NCI-H1417 (cell line): ENCODE measurements around the gene RPL15.

Experiments
- DNase-seq, 3 experiments: peaks; one replicate each; lab custom pipeline; 2025; lab: John Stamatoyannopoulos, UW

Gene RPL15

GRCh38 chr3:23928524-23928923 is 11.6 kb downstream of the RPL15 start:
- no peak for DNase-seq

GRCh38 chr3:23931597-23931996 is 14.7 kb downstream of the RPL15 start:
- no peak for DNase-seq

GRCh38 chr3:23932571-23932970 is 15.6 kb downstream of the RPL15 start:
- no peak for DNase-seq

- DNase-seq, result no peak
Measured at GRCh38 chr3:23934253-23934652, 17.3 kb downstream of the RPL15 start.

GRCh38 chr3:23937296-23937695 is 20.4 kb downstream of the RPL15 start:
- DNase-seq, result no peak

GRCh38 chr3:23938688-23939087 is 21.8 kb downstream of the RPL15 start:
- DNase-seq, result no peak

GRCh38 chr3:23940775-23941174 is 23.8 kb downstream of the RPL15 start:
- DNase-seq, result no peak

- DNase-seq, result no peak
Measured at GRCh38 chr3:23941440-23941839, 24.5 kb downstream of the RPL15 start.

GRCh38 chr3:23942546-23942945 is 25.6 kb downstream of the RPL15 start:
- no peak for DNase-seq

GRCh38 chr3:23944007-23944783 is 27.3 kb downstream of the RPL15 start:
- peak in 2 of 3 experiments; percentile 25 to 65 for DNase-seq

- DNase-seq, result peak; percentile 53 to 85 (median 81)
Measured at GRCh38 chr3:23944861-23945662, 28.1 kb downstream of the RPL15 start, which contains the start of gene NR1D2. TSS of gene NR1D2 (plus strand) at chr3:23945286. CDS start at chr3:23945579, 293 bp downstream.

- DNase-seq, result no peak
Measured at GRCh38 chr3:23945663-23945912, 28.7 kb downstream of the RPL15 start.

- peak; percentile 95 to 96 (median 96) for DNase-seq
Measured at GRCh38 chr3:23945913-23946687, 29.2 kb downstream of the RPL15 start.

GRCh38 chr3:23948761-23949160 is 31.8 kb downstream of the RPL15 start:
- no peak for DNase-seq

GRCh38 chr3:23949784-23950183 is 32.9 kb downstream of the RPL15 start:
- peak in 1 of 3 experiments; percentile 7 for DNase-seq

GRCh38 chr3:23950293-23950692 is 33.4 kb downstream of the RPL15 start:
- DNase-seq, result no peak

GRCh38 chr3:23952646-23953045 is 35.7 kb downstream of the RPL15 start:
- no peak for DNase-seq

- no peak for DNase-seq
Measured at GRCh38 chr3:23953523-23953922, 36.6 kb downstream of the RPL15 start.

GRCh38 chr3:23954144-23954543 is 37.2 kb downstream of the RPL15 start:
- DNase-seq, result no peak

GRCh38 chr3:23956701-23957100 is 39.8 kb downstream of the RPL15 start:
- DNase-seq, result no peak

- no peak for DNase-seq
Measured at GRCh38 chr3:23959135-23959900, 42.4 kb downstream of the RPL15 start.

GRCh38 chr3:23960649-23961048 is 43.7 kb downstream of the RPL15 start:
- DNase-seq, result peak in 2 of 3 experiments; percentile 1 to 60
